Tibial nerve (tissue), 4 donors: ENCODE results near the gene MARCHF2. TPM values are rescaled to one million over a fixed set of nuclear protein-coding genes. Genes with fewer than 3 reads are reported as not detected.

Experiments
- DNase-seq, 2 donors: peaks; one replicate each; pipeline ENCODE4 v3.0.0-alpha.2; 2019; ENCODE audit warnings: low spot score in 2 of 2
- H3K27ac ChIP-seq, 4 donors: fragments of 200-600 bp; sonication (generic) in 3 of 4; one replicate each; pipeline ENCODE4 v1.5.1; 2017 to 2019; ENCODE audit warnings: mild to moderate bottlenecking in 1 of 4
- H3K27me3 ChIP-seq, 2 donors: fragments of 200-600 bp; sonication (generic) in 1 of 2; one replicate each; pipeline versions ENCODE4 v1.5.1 to v1.6.0; 2017 to 2019
- H3K36me3 ChIP-seq, 3 donors: fragments of 200-600 bp; sonication (generic); one replicate each; pipeline ENCODE4 v1.5.1; 2018 to 2019
- H3K4me1 ChIP-seq, 4 donors: fragments of 200-600 bp; sonication (generic) in 3 of 4; one replicate each; pipeline ENCODE4 v1.5.1; 2017 to 2019
- H3K4me3 ChIP-seq, 4 donors: fragments of 200-600 bp; sonication (generic) in 3 of 4; one replicate each; pipeline ENCODE4 v1.5.1; 2017 to 2019; ENCODE audit warnings: mild to moderate bottlenecking in 1 of 4, moderate library complexity in 1 of 4
- H3K9me3 ChIP-seq, 4 donors: fragments of 200-600 bp; sonication (generic) in 3 of 4; one replicate each; pipeline ENCODE4 v1.5.1; 2017 to 2019
- CTCF ChIP-seq, 5 experiments: fragments of 200-600 bp in 3 of 5; fragments of 450-650 bp in 2 of 5; sonication (generic) in 3 of 5; IDR thresholded peaks; one replicate each; pipeline ENCODE4 v1.5.1; 2016 to 2019; ENCODE audit warnings: antibody characterized with exemption in 5 of 5, mild to moderate bottlenecking in 3 of 5, moderate library complexity in 2 of 5
- EP300 ChIP-seq, 2 donors: sonication (generic); formaldehyde crosslinking; IDR thresholded peaks; one replicate each; pipeline ENCODE4 v1.6.1; 2017; ENCODE audit warnings: antibody characterized with exemption in 2 of 2, mild to moderate bottlenecking in 1 of 2
- POLR2A ChIP-seq, 2 donors: fragments of 450-650 bp; IDR thresholded peaks; one replicate each; pipeline ENCODE4 v1.6.1; 2017; ENCODE audit warnings: antibody characterized with exemption in 2 of 2, mild to moderate bottlenecking in 2 of 2, moderate library complexity in 2 of 2
- WGBS, 2 donors: methylation state at CpG; one replicate each; pipeline ENCODE4 v1.1.5; 2018; 5-methylcytosine and 5-hydroxymethylcytosine counted together
- total RNA-seq, 4 donors: library from RNA; depleted of rRNA; stranded (reverse); fragments of >200 nt; gene quantifications; one replicate each; pipeline ENCODE4 v1.1.0, GENCODE V29; 2016

MARCHF2 gene
- total RNA-seq, 4 donors from 2014 or later = 149 to 242 (median 184) TPM

DNA sequence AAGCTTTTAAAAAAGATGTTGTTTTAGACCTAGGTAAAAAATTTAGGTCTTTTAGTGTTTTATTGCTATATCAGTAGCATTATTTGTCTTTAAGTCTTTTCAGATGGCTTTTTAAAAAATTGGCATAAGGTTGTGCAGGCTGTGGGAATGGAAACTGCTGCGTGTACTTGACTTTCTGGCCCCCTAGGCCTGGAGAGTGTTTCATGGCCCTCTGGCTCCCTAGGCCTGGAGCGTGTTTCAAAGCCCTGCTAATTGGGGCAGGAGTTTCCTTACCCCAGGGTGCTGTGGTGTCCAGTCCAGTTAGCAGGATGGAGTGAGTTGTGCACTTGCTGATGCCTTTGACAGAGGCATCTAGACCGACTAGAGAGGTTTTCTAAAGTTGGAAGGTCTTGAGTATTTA is 65.5 kb downstream of the MARCHF2 start:
- H3K27me3 ChIP-seq = no peaks in the 10 kb centered on the region
- H3K4me3 ChIP-seq = no peak overlapping the region
- no peak for DNase-seq
- H3K36me3 ChIP-seq = peaks cover 0 to 86% (median 4%) of the 10 kb centered on the region in 3 donors
- no peaks in the 10 kb centered on the region for H3K9me3 ChIP-seq
- no peak for TF ChIP-seq CTCF (IDR thresholded peaks at IDR 0.05)
- no peak for TF ChIP-seq POLR2A (IDR thresholded peaks at IDR 0.05)
- 59% methylated on average over 3 of the region's 3 CpGs for WGBS, 2 donors
- H3K4me1 ChIP-seq = peaks cover 0 to 53% (median 0%) of the 10 kb centered on the region in 4 donors
- peak overlapping the region in 1 of 4 donors; percentile 34 for H3K27ac ChIP-seq

DNA sequence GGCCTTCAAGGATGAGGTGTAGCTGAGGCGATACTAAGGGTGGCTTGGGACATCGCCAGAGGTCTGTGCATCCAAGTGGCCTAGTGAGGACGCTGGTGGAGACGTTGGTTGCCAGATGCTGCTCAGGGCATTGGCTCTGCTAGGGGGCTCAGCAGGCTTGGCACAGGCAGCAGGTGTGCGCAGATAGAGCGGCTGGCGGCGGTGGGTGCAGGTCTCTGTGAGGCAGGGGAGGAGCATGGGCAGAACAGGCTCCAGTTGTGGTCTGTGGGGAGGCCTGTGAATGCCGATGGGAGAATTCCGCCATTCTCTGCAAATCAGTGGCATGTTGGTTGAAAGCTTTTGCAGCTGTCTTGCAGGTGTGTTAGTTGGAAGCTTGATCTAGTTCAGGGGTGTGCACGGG is 68.1 kb downstream of the MARCHF2 start:
- peaks cover 6 to 87% (median 11%) of the 10 kb centered on the region in 3 donors for H3K36me3 ChIP-seq
- no peak overlapping the region for H3K4me3 ChIP-seq
- H3K27me3 ChIP-seq = no peaks in the 10 kb centered on the region
- 79 to 80% methylated on average over 11 of the region's 11 CpGs for WGBS, 2 donors
- no peak for TF ChIP-seq EP300 (IDR thresholded peaks at IDR 0.05)
- no peak for TF ChIP-seq POLR2A (IDR thresholded peaks at IDR 0.05)
- no peak for TF ChIP-seq CTCF (IDR thresholded peaks at IDR 0.05)
- peaks cover 0 to 61% (median 0%) of the 10 kb centered on the region in 4 donors for H3K4me1 ChIP-seq
- DNase-seq = no peak
- no peak overlapping the region for H3K27ac ChIP-seq
- H3K9me3 ChIP-seq = no peaks in the 10 kb centered on the region

GRCh38 chr19:8481616-8482015 is 68.5 kb downstream of the MARCHF2 start:
- no peak overlapping the region for H3K4me3 ChIP-seq
- H3K27ac ChIP-seq = no peak overlapping the region
- TF ChIP-seq CTCF (IDR thresholded peaks at IDR 0.05) (no peak), POLR2A (IDR thresholded peaks at IDR 0.05) (no peak), EP300 (IDR thresholded peaks at IDR 0.05) (no peak)
- DNase-seq = no peak
- H3K36me3 ChIP-seq = peaks cover 6 to 87% (median 15%) of the 10 kb centered on the region in 3 donors
- peaks cover 0 to 57% (median 0%) of the 10 kb centered on the region in 4 donors for H3K4me1 ChIP-seq
- WGBS, 2 donors = 72 to 74% methylated on average over 6 of the region's 6 CpGs
- H3K27me3 ChIP-seq = no peaks in the 10 kb centered on the region
- no peaks in the 10 kb centered on the region for H3K9me3 ChIP-seq

- no peak for TF ChIP-seq CTCF (IDR thresholded peaks at IDR 0.05)
- TF ChIP-seq POLR2A (IDR thresholded peaks at IDR 0.05) = no peak
- no peak for TF ChIP-seq EP300 (IDR thresholded peaks at IDR 0.05)
- Histone ChIP-seq H3K9me3 (no peaks in the 10 kb centered on the region), H3K4me1 (peaks cover 0 to 52% (median 3%) of the 10 kb centered on the region in 4 donors), H3K36me3 (peaks cover 6 to 87% (median 22%) of the 10 kb centered on the region in 3 donors), H3K4me3 (no peak overlapping the region), H3K27ac (no peak overlapping the region), H3K27me3 (no peaks in the 10 kb centered on the region)
- no peak for DNase-seq
- WGBS, 2 donors = 92 to 94% methylated on average over 11 of the region's 11 CpGs
Observed at GRCh38 chr19:8482696-8483095, 69.6 kb downstream of the MARCHF2 start.

DNA sequence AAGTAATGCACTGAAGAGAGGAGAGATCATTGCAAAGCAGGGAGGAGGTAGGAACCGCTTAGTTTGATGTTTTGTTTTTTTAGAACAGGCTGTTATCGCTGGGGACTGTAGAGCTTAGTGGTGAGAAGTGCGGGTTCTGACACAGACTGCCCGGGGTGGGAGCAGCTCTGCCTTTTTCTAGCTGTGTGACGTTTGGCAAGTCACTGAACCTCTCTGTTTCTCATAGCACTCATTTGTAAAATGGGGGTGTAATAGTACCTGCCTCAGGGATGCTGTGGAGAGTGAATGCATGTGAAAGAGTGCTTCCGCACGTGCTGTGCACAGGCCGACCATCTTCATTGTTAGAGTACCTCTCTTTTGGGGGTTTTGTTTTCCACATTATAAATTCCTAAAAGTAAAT is 70.1 kb downstream of the MARCHF2 start:
- TF ChIP-seq CTCF (IDR thresholded peaks at IDR 0.05) = no peak
- TF ChIP-seq POLR2A (IDR thresholded peaks at IDR 0.05) = no peak
- no peak for TF ChIP-seq EP300 (IDR thresholded peaks at IDR 0.05)
- Histone ChIP-seq H3K27ac (no peak overlapping the region), H3K27me3 (no peaks in the 10 kb centered on the region), H3K9me3 (no peaks in the 10 kb centered on the region), H3K4me3 (no peak overlapping the region), H3K36me3 (peaks cover 6 to 87% (median 24%) of the 10 kb centered on the region in 3 donors), H3K4me1 (peaks cover 0 to 50% (median 3%) of the 10 kb centered on the region in 4 donors)
- DNase-seq = no peak
- WGBS, 2 donors = 89 to 91% methylated on average over 8 of the region's 8 CpGs
